Heart left ventricle (tissue), 16 donors: ENCODE measurements around the gene SLC15A4. TPM values are rescaled to one million over a fixed set of nuclear protein-coding genes. Genes with fewer than 3 reads are reported as not detected.
"Not testable (repeated sequence)": the region's sequence is repeated elsewhere in the genome, so short reads cannot be mapped to it uniquely, and the experiment has no call there.

Source experiments
- ATAC-seq, 4 donors: fragments of 200-7000 bp; cut with Tn5 transposase; one replicate each; pipeline ENCODE4 v1.9.1; 2020 to 2022; ENCODE audit warnings: moderate library complexity in 4 of 4, mild to moderate bottlenecking in 3 of 4, moderate number of reproducible peaks in 1 of 4
- DNase-seq, 5 donors: peaks; one replicate each; pipeline ENCODE4 v3.0.0-alpha.2; 2020
- H3K27ac ChIP-seq, 12 donors: fragments of 200-600 bp; sonication (generic) in 4 of 12; one replicate each; pipeline versions ENCODE4 v1.5.0 to v1.8.0; 2016 to 2022; ENCODE audit warnings: mild to moderate bottlenecking in 2 of 12
- H3K27me3 ChIP-seq, 9 donors: fragments of 200-600 bp; sonication (generic) in 2 of 9; one replicate each; pipeline versions ENCODE4 v1.5.1 to v1.8.0; 2016 to 2022; ENCODE audit warnings: mild to moderate bottlenecking in 3 of 9
- H3K36me3 ChIP-seq, 9 donors: fragments of 200-600 bp; sonication (generic) in 2 of 9; one replicate each; pipeline versions ENCODE4 v1.5.0 to v1.8.0; 2018 to 2022; ENCODE audit warnings: mild to moderate bottlenecking in 2 of 9
- H3K4me1 ChIP-seq, 12 donors: fragments of 200-600 bp; sonication (generic) in 4 of 12; one replicate each; pipeline versions ENCODE4 v1.5.0 to v1.8.0; 2016 to 2022; ENCODE audit warnings: mild to moderate bottlenecking in 3 of 12
- H3K4me3 ChIP-seq, 12 donors: fragments of 200-600 bp; sonication (generic) in 4 of 12; one replicate each; pipeline versions ENCODE4 v1.5.0 to v1.8.0; 2017 to 2022; ENCODE audit warnings: mild to moderate bottlenecking in 9 of 12, moderate library complexity in 4 of 12
- H3K9me3 ChIP-seq, 12 donors: fragments of 200-600 bp; sonication (generic) in 4 of 12; one replicate each; pipeline versions ENCODE4 v1.5.0 to v1.8.0; 2016 to 2022; ENCODE audit warnings: mild to moderate bottlenecking in 1 of 12
- CTCF ChIP-seq, 12 donors: fragments of 200-600 bp; sonication (generic) in 4 of 12; IDR thresholded peaks; one replicate each; pipeline versions ENCODE4 v1.5.0 to v1.8.0; 2018 to 2022; ENCODE audit warnings: antibody characterized with exemption in 12 of 12, mild to moderate bottlenecking in 5 of 12
- POLR2A ChIP-seq, 2 donors: fragments of 450-650 bp; IDR thresholded peaks; one replicate each; pipeline ENCODE4 v1.6.1; 2017; ENCODE audit warnings: antibody characterized with exemption in 2 of 2, mild to moderate bottlenecking in 2 of 2, moderate library complexity in 2 of 2
- WGBS, 4 donors: extraction: QIAGEN DNeasy Blood & Tissue Kit in 2 of 4; methylation state at CpG; one replicate each; pipeline versions ENCODE4 v1.1.5 to v1.1.7; 2013 to 2018; 5-methylcytosine and 5-hydroxymethylcytosine counted together
- intact Hi-C, 10 donors: fragments of 100-400 bp; cut with DNase I; formaldehyde crosslinking; loops; one replicate each; pipeline versions ENCODE4 v1.11.1 to v1.14.2; 2022
- polyA plus RNA-seq, 2 donors: library from polyadenylated mRNA; stranded (reverse); fragments of 200-250 nt; gene quantifications; one replicate each; pipeline ENCODE4 v1.2.3, GENCODE V29; 2013
- total RNA-seq, 9 donors: library from RNA; depleted of rRNA in 2 of 9; stranded (reverse); fragments of >200 nt in 2 of 9; fragmentation: NEBNext Ultra II Directional in 3 of 9; extraction: Animal tissue kit (Norgen Biotek cat#: 25700) in 3 of 9; gene quantifications; one replicate each; pipeline versions ENCODE4 v1.1.0 to v1.2.4, GENCODE V29; 2016 to 2023
- donor health status: ischemic (EF 13 %, LVEDD 7.1; RV severe dilation, severe dysfunction).
- donor health status: healthy with polysubstance abuse.
- donor health status: DM: no; HTN: yes; CAD: no.
- donor health status: DM: no; HTN: no; CAD: no.
- donor health status: ischemic (EF 25% LVEDD 6.9; RV normal size, moderate dysfunction).
- donor health status: ischemic (EF 25% LVEDD 5.7; RV mildly dilated, moderate dysfunction).
- donor health status: healthy.
- donor health status: DM: yes; HTN: yes; CAD: no.
- donor health status: ischemic (EF 35%, LVEDD 5.7; RV mildly dilated, moderate dysfunction).
- donor health status: nonischemic (EF 11% LVEDD 7.7; RV severe dilation, severe dysfunction).
- donor health status: DM: yes; HTN: yes; CAD: no.
- donor health status: PGD.
- donor health status: ischemic (EF 29% LVEDD 5.4; RV normal size, mild dysfunction).
- donor health status: nonischemic (EF 23%, LVEDD 6.1; RV moderate dilation, normal function).

SLC15A4 gene
- total and polyA plus RNA-seq, 11 donors: 10.5 to 31.5 (median 18.1) TPM

- intact Hi-C loops: no loop called here
These were observed 17.2 kb downstream of the SLC15A4 start for GRCh38 chr12:128806573-128806972.

GRCh38 chr12:128805406-128805805, 18.4 kb downstream of the SLC15A4 start:
- not testable (repeated sequence) for ATAC-seq, DNase-seq

More at GRCh38 chr12:128806573-128806972, 17.2 kb downstream of the SLC15A4 start:
- ATAC-seq (no peak), DNase-seq (no peak)
- Histone ChIP-seq H3K9me3 (peaks cover 0 to 8% (median 0%) of the 10 kb centered on the region in 12 donors), H3K27me3 (no peaks in the 10 kb centered on the region), H3K36me3 (peaks cover 0 to 57% (median 45%) of the 10 kb centered on the region in 9 donors), H3K27ac (peak overlapping the region in 1 of 12 donors; percentile 63), H3K4me3 (no peak overlapping the region), H3K4me1 (peaks cover 0 to 49% (median 32%) of the 10 kb centered on the region in 12 donors)
- TF ChIP-seq POLR2A (IDR thresholded peaks at IDR 0.05): no peak
- TF ChIP-seq CTCF (IDR thresholded peaks at IDR 0.05): no peak
- 85 to 95% (median 90%) methylated on average over 9 of the region's 9 CpGs for WGBS, 4 donors

GRCh38 chr12:128804762-128805161, 19.0 kb downstream of the SLC15A4 start:
- intact Hi-C loops: no loop called here
- Histone ChIP-seq H3K4me1 (peaks cover 0 to 30% (median 16%) of the 10 kb centered on the region in 12 donors), H3K36me3 (peaks cover 0 to 74% (median 62%) of the 10 kb centered on the region in 9 donors), H3K9me3 (peaks cover 0 to 8% (median 0%) of the 10 kb centered on the region in 12 donors), H3K27ac (no peak overlapping the region), H3K27me3 (no peaks in the 10 kb centered on the region), H3K4me3 (no peak overlapping the region)
- WGBS, 4 donors: 93 to 97% (median 96%) methylated on average over 8 of the region's 8 CpGs
- TF ChIP-seq CTCF (IDR thresholded peaks at IDR 0.05): no peak
- TF ChIP-seq POLR2A (IDR thresholded peaks at IDR 0.05): no peak
- ATAC-seq: no peak
- no peak for DNase-seq

More at GRCh38 chr12:128805406-128805805, 18.4 kb downstream of the SLC15A4 start:
- H3K4me3 ChIP-seq, intact Hi-C loops, H3K27ac ChIP-seq, H3K27me3 ChIP-seq, H3K9me3 ChIP-seq: not testable (repeated sequence)
- 79 to 93% (median 85%) methylated on average over 5 of the region's 5 CpGs for WGBS, 4 donors
- H3K36me3 ChIP-seq: peaks cover 0 to 67% (median 55%) of the 10 kb centered on the region in 9 donors
- H3K4me1 ChIP-seq: peaks cover 0 to 37% (median 22%) of the 10 kb centered on the region in 12 donors

- peaks cover 0 to 80% (median 64%) of the 10 kb centered on the region in 9 donors for H3K36me3 ChIP-seq
- no peak overlapping the region for H3K4me3 ChIP-seq
- 68 to 86% (median 80%) methylated on average over 9 of the region's 9 CpGs for WGBS, 4 donors
- intact Hi-C loops: no loop called here
- DNase-seq: peak in 2 of 5 donors; percentile 54 to 58
- peak overlapping the region in 4 of 12 donors; percentile 8 to 66 (median 20) for H3K27ac ChIP-seq
- H3K4me1 ChIP-seq: peaks cover 0 to 21% (median 12%) of the 10 kb centered on the region in 12 donors
- H3K9me3 ChIP-seq: peaks cover 0 to 8% (median 0%) of the 10 kb centered on the region in 12 donors
- no peaks in the 10 kb centered on the region for H3K27me3 ChIP-seq
- ATAC-seq: peak; percentile 73 to 82 (median 74)
- TF ChIP-seq CTCF (IDR thresholded peaks at IDR 0.05) (no peak), POLR2A (IDR thresholded peaks at IDR 0.05) (no peak)
These were observed 20.0 kb downstream of the SLC15A4 start for GRCh38 chr12:128803788-128804187.

- 84 to 94% (median 89%) methylated on average over 13 of the region's 13 CpGs for WGBS, 4 donors
- ATAC-seq (no peak), DNase-seq (no peak)
- Histone ChIP-seq H3K4me3 (no peak overlapping the region), H3K36me3 (peaks cover 0 to 80% (median 64%) of the 10 kb centered on the region in 9 donors), H3K27me3 (no peaks in the 10 kb centered on the region), H3K9me3 (peaks cover 0 to 8% (median 0%) of the 10 kb centered on the region in 12 donors), H3K27ac (peak overlapping the region in 4 of 12 donors; percentile 30 to 66 (median 48)), H3K4me1 (peaks cover 0 to 21% (median 11%) of the 10 kb centered on the region in 12 donors)
- intact Hi-C loops: no loop called here
- no peak for TF ChIP-seq CTCF (IDR thresholded peaks at IDR 0.05)
- TF ChIP-seq POLR2A (IDR thresholded peaks at IDR 0.05): no peak
These were observed 21.0 kb downstream of the SLC15A4 start for GRCh38 chr12:128802756-128803155.
